Colonic mucosa (tissue), 4 donors: Measurements from ENCODE around the gene STX17. TPM values are rescaled to one million over a fixed set of nuclear protein-coding genes. Genes with fewer than 3 reads are reported as not detected.

Source experiments
- DNase-seq: peaks from one replicate; pipeline ENCODE4 v3.0.0-alpha.2; 2020
- H3K27ac ChIP-seq: fragments of 200-600 bp; one replicate; pipeline ENCODE4 v1.8.0; 2021
- H3K27me3 ChIP-seq: fragments of 200-600 bp; one replicate; pipeline ENCODE4 v1.8.0; 2021
- H3K36me3 ChIP-seq: fragments of 200-600 bp; one replicate; pipeline ENCODE4 v1.8.0; 2021
- H3K4me1 ChIP-seq: fragments of 200-600 bp; one replicate; pipeline ENCODE4 v1.8.0; 2021; ENCODE audit warnings: mild to moderate bottlenecking
- H3K4me3 ChIP-seq: fragments of 200-600 bp; one replicate; pipeline ENCODE4 v1.8.0; 2021
- H3K9ac ChIP-seq, 2 donors: one replicate each; pipeline ENCODE4 v1.7.0; 2013; ENCODE audit warnings: control low read depth in 2 of 2, low read depth in 2 of 2, low read length in 2 of 2
- H3K9me3 ChIP-seq: fragments of 200-600 bp; one replicate; pipeline ENCODE4 v1.8.0; 2021
- CTCF ChIP-seq: fragments of 200-600 bp; IDR thresholded peaks from one replicate; pipeline ENCODE4 v1.8.0; 2022; ENCODE audit warnings: antibody characterized with exemption, mild to moderate bottlenecking
- intact Hi-C: fragments of 100-400 bp; cut with DNase I; formaldehyde crosslinking; loops from one replicate; pipeline ENCODE4 v1.14.1; 2022
- total RNA-seq, 2 donors: library from RNA; stranded (reverse); fragmentation: NEBNext Ultra II Directional in 1 of 2; extraction: Animal tissue kit (Norgen Biotek cat#: 25700) in 1 of 2; gene quantifications; one replicate each; pipeline ENCODE4 v1.2.1, GENCODE V29; 2021
- donor health status: healthy.
- donor health status: DM: no; HTN: no; CAD: no.
- donor health status: DM: no; HTN: no; CAD: no.

Gene STX17
- total RNA-seq, 2 donors from 2014 or later, result 23.3 to 37.3 TPM

- H3K9ac ChIP-seq, result no peak overlapping the region
- intact Hi-C loops, result no loop called here
Observed at GRCh38 chr9:99889120-99889519, 17.3 kb upstream of the STX17 start.

GRCh38 chr9:99894826-99895225 lies 11.6 kb upstream of the STX17 start:
- Histone ChIP-seq H3K9ac (no peak overlapping the region), H3K36me3 (no peaks in the 10 kb centered on the region), H3K27me3 (no peaks in the 10 kb centered on the region), H3K4me1 (no peaks in the 10 kb centered on the region), H3K4me3 (no peak overlapping the region), H3K27ac (no peak overlapping the region), H3K9me3 (no peaks in the 10 kb centered on the region)
- DNase-seq, result no peak
- intact Hi-C loops, result no loop called here
- no peak for TF ChIP-seq CTCF

More at GRCh38 chr9:99889120-99889519, 17.3 kb upstream of the STX17 start:
- H3K27ac ChIP-seq, result no peak overlapping the region
- no peaks in the 10 kb centered on the region for H3K9me3 ChIP-seq
- no peak overlapping the region for H3K4me3 ChIP-seq
- H3K4me1 ChIP-seq, result no peaks in the 10 kb centered on the region
- no peaks in the 10 kb centered on the region for H3K36me3 ChIP-seq
- DNase-seq, result no peak
- no peak for TF ChIP-seq CTCF
- H3K27me3 ChIP-seq, result no peaks in the 10 kb centered on the region

GRCh38 chr9:99895510-99895909 lies 10.9 kb upstream of the STX17 start:
- Histone ChIP-seq H3K27me3 (no peaks in the 10 kb centered on the region), H3K4me1 (no peaks in the 10 kb centered on the region), H3K27ac (no peak overlapping the region), H3K4me3 (no peak overlapping the region), H3K9ac (no peak overlapping the region), H3K9me3 (no peaks in the 10 kb centered on the region), H3K36me3 (no peaks in the 10 kb centered on the region)
- TF ChIP-seq CTCF, result no peak
- intact Hi-C loops, result no loop called here
- DNase-seq, result no peak

DNA sequence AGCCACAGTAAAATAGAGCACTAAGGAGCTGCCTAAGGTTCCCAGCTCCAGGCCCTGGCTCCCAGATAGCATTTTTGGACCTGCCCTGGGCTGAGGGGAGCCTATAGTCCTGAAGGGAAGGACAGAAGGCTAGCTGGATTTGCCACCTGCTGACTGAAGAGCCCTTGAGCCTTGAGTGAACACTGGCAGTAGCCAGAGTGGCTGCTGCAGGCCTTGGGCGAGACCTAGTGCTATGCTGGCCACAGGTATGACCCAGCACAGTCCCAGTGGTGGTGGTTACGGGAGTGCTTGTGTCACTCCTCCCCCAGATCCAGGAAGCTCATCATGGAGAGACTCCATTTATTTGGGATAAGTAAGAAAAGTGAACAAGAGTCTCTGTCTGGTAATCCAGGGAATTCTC lies 10.3 kb upstream of the STX17 start:
- Histone ChIP-seq H3K27me3 (no peaks in the 10 kb centered on the region), H3K4me3 (no peak overlapping the region), H3K27ac (no peak overlapping the region), H3K9ac (no peak overlapping the region), H3K4me1 (no peaks in the 10 kb centered on the region), H3K9me3 (no peaks in the 10 kb centered on the region), H3K36me3 (no peaks in the 10 kb centered on the region)
- intact Hi-C loops, result no loop called here
- no peak for DNase-seq
- no peak for TF ChIP-seq CTCF

DNA sequence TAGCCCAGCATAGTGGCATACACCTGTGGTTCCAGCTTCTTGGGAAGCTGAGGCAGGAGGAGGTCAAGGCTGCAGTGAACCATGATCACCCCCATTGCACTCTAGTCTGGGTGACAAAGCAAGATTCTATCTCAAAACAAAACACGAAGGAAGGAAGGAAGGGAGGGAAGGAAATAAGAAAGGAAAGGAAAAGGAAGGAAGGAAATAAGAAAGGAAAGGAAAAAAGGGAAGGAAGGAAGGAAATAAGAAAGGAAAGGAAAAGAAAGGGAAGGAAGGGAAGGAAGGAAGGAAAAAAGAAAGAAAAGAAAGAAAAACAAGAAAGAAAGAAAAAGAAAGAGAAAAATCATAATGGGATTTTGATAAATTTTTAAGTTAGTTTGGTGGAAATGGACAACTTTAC lies 3.1 kb upstream of the STX17 start:
- no peak for DNase-seq
- Histone ChIP-seq H3K27me3 (no peaks in the 10 kb centered on the region), H3K9ac (no peak overlapping the region), H3K9me3 (no peaks in the 10 kb centered on the region), H3K27ac (no peak overlapping the region), H3K36me3 (no peaks in the 10 kb centered on the region), H3K4me3 (no peak overlapping the region), H3K4me1 (no peaks in the 10 kb centered on the region)
- intact Hi-C loops, result no loop called here
- TF ChIP-seq CTCF, result no peak
